ENCODE results near the gene BSG. TPM values are rescaled to one million over a fixed set of nuclear protein-coding genes. Genes with fewer than 3 reads are reported as not detected.
A peak's percentile ranks its signal among the peaks of the same experiment; 100 is the strongest.

BSG gene
- total and polyA plus RNA-seq, 9 of the 15 experiments (the other 6 are each of a cell fraction or from before 2014, with no cell fraction given), result 4.6 to 495 (median 187) TPM

DNA sequence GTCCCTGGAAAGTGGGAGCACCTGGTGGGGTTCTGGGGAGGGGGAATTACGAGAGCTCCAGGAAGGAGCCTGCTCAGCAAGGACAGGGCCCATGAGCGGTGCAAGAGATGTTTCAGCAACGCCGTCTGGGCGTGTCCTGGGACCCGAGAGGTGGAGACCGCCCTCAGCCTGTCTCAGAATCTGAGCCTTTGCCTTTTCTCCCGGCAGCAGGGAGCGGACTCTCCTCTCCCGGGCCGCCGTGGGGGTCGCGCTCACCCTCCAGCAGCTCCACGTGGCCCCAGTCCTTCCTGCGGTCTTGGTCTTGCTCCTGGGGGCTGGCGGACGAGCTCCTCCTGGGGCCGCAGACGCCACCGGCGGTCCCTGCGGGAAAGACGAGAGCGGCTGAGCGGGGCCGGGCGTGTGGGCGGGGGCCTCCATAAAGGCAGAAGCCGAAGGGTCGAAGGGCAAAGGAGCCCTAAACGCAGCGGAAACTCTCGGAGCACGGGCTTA lies 60.2 kb downstream of the BSG start (continued):
- TF ChIP-seq, protein P1, sequence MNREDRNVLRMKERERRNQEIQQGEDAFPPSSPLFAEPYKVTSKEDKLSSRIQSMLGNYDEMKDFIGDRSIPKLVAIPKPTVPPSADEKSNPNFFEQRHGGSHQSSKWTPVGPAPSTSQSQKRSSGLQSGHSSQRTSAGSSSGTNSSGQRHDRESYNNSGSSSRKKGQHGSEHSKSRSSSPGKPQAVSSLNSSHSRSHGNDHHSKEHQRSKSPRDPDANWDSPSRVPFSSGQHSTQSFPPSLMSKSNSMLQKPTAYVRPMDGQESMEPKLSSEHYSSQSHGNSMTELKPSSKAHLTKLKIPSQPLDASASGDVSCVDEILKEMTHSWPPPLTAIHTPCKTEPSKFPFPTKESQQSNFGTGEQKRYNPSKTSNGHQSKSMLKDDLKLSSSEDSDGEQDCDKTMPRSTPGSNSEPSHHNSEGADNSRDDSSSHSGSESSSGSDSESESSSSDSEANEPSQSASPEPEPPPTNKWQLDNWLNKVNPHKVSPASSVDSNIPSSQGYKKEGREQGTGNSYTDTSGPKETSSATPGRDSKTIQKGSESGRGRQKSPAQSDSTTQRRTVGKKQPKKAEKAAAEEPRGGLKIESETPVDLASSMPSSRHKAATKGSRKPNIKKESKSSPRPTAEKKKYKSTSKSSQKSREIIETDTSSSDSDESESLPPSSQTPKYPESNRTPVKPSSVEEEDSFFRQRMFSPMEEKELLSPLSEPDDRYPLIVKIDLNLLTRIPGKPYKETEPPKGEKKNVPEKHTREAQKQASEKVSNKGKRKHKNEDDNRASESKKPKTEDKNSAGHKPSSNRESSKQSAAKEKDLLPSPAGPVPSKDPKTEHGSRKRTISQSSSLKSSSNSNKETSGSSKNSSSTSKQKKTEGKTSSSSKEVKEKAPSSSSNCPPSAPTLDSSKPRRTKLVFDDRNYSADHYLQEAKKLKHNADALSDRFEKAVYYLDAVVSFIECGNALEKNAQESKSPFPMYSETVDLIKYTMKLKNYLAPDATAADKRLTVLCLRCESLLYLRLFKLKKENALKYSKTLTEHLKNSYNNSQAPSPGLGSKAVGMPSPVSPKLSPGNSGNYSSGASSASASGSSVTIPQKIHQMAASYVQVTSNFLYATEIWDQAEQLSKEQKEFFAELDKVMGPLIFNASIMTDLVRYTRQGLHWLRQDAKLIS (CRISPR knock-in tag; IDR thresholded peaks at IDR 0.05), result 0 out of 2 replicates have a peak, but pooled peaks have one; percentile 60
- TF ChIP-seq IRF1 (CRISPR knock-in tag; IDR thresholded peaks at IDR 0.05; ENCODE audit: borderline replicate concordance), result no peak
- TF ChIP-seq ZNF511 (CRISPR knock-in tag; IDR thresholded peaks at IDR 0.05), result no peak
- no peak for TF ChIP-seq PTTG1 (tag; IDR thresholded peaks at IDR 0.05; ENCODE audit: low read depth)
- no peak for TF ChIP-seq NFRKB (IDR thresholded peaks at IDR 0.05; ENCODE audit: low read depth)
- no peak for TF ChIP-seq SMAD2 (IDR thresholded peaks at IDR 0.05; ENCODE audit: low read depth, low read length)
- no peak for TF ChIP-seq RBFOX2 (IDR thresholded peaks at IDR 0.05; ENCODE audit: low read depth, low read length)
- 0 out of 4 replicates have a peak, but pooled peaks of 1 of the 2 experiments have one; percentile 40 for TF ChIP-seq TEAD1 (CRISPR knock-in tag; IDR thresholded peaks at IDR 0.05)
- TF ChIP-seq SAFB (IDR thresholded peaks at IDR 0.05; ENCODE audit: borderline replicate concordance, low read depth, low read length), result no peak
- no peak for TF ChIP-seq ARID3B (CRISPR knock-in tag; IDR thresholded peaks at IDR 0.05; ENCODE audit: borderline replicate concordance)
- TF ChIP-seq SMARCB1 (IDR thresholded peaks at IDR 0.05; ENCODE audit: insufficient read length, low read depth), result no peak
- TF ChIP-seq ZNF224 (CRISPR knock-in tag; IDR thresholded peaks at IDR 0.05), result no peak
- TF ChIP-seq, protein P2, sequence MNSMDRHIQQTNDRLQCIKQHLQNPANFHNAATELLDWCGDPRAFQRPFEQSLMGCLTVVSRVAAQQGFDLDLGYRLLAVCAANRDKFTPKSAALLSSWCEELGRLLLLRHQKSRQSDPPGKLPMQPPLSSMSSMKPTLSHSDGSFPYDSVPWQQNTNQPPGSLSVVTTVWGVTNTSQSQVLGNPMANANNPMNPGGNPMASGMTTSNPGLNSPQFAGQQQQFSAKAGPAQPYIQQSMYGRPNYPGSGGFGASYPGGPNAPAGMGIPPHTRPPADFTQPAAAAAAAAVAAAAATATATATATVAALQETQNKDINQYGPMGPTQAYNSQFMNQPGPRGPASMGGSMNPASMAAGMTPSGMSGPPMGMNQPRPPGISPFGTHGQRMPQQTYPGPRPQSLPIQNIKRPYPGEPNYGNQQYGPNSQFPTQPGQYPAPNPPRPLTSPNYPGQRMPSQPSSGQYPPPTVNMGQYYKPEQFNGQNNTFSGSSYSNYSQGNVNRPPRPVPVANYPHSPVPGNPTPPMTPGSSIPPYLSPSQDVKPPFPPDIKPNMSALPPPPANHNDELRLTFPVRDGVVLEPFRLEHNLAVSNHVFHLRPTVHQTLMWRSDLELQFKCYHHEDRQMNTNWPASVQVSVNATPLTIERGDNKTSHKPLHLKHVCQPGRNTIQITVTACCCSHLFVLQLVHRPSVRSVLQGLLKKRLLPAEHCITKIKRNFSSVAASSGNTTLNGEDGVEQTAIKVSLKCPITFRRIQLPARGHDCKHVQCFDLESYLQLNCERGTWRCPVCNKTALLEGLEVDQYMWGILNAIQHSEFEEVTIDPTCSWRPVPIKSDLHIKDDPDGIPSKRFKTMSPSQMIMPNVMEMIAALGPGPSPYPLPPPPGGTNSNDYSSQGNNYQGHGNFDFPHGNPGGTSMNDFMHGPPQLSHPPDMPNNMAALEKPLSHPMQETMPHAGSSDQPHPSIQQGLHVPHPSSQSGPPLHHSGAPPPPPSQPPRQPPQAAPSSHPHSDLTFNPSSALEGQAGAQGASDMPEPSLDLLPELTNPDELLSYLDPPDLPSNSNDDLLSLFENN (IDR thresholded peaks at IDR 0.05; ENCODE audit: low read depth in 2 of 2, low read length in 2 of 2), result no peak
- no peak for TF ChIP-seq CSDE1 (IDR thresholded peaks at IDR 0.05)
- TF ChIP-seq SRSF9 (IDR thresholded peaks at IDR 0.05; ENCODE audit: borderline replicate concordance, low read depth, low read length), result no peak
- peak in 1 of 2 experiments; percentile 39; a peak in 1 of 4 replicates for TF ChIP-seq SIN3A (IDR thresholded peaks at IDR 0.05; ENCODE audit: borderline replicate concordance in 2 of 2, control insufficient read depth in 1 of 2, low read depth in 2 of 2, low read length in 2 of 2)
- TF ChIP-seq FOXK2 (conservative IDR thresholded peaks at IDR 0.05 in 1 of 2, IDR thresholded peaks at IDR 0.05 in 1 of 2; ENCODE audit: low read depth in 2 of 2), result no peak
